Cardiac fibroblast (primary cell): ENCODE data around the gene AIRE.

Experiments
- DNase-seq, 2 donors: peaks; one replicate each; pipeline versions ENCODE4 v3.0.0 to v3.0.0-alpha.2; 2010; ENCODE audit warnings: low read depth in 2 of 2
- H3K4me3 ChIP-seq, 2 donors: replicated peaks in 1 of 2; 1 replicate in 1 of 2; 2 replicates in 1 of 2; pipeline ENCODE4 v1.5.1; 2011; ENCODE audit warnings: low read depth in 2 of 2, low read length in 2 of 2, mild to moderate bottlenecking in 2 of 2, moderate library complexity in 1 of 2
- CTCF ChIP-seq: IDR thresholded peaks from one replicate; pipeline ENCODE4 v1.5.1; 2011; ENCODE audit warnings: low read depth, mild to moderate bottlenecking, low read length, inconsistent platforms

AIRE gene

GRCh38 chr21:44310628-44311507 lies 25.2 kb downstream of the AIRE start:
- H3K4me3 ChIP-seq = no peak overlapping the region
- no peak for DNase-seq
- TF ChIP-seq CTCF = no peak

GRCh38 chr21:44312089-44312488 lies 26.4 kb downstream of the AIRE start:
- no peak overlapping the region for H3K4me3 ChIP-seq
- DNase-seq = no peak
- TF ChIP-seq CTCF = no peak

GRCh38 chr21:44312716-44313115 lies 27.0 kb downstream of the AIRE start:
- no peak overlapping the region for H3K4me3 ChIP-seq
- DNase-seq = no peak
- TF ChIP-seq CTCF = no peak

GRCh38 chr21:44313451-44313850 lies 27.8 kb downstream of the AIRE start:
- TF ChIP-seq CTCF = no peak
- H3K4me3 ChIP-seq = no peak overlapping the region
- no peak for DNase-seq

- DNase-seq = no peak
- no peak overlapping the region for H3K4me3 ChIP-seq
- TF ChIP-seq CTCF = no peak
Measured at GRCh38 chr21:44314128-44314527, 28.5 kb downstream of the AIRE start.

GRCh38 chr21:44314561-44314960 lies 28.9 kb downstream of the AIRE start:
- TF ChIP-seq CTCF = no peak
- DNase-seq = no peak
- no peak overlapping the region for H3K4me3 ChIP-seq

GRCh38 chr21:44315691-44316203 lies 30.1 kb downstream of the AIRE start:
- H3K4me3 ChIP-seq = no peak overlapping the region
- no peak for DNase-seq
- no peak for TF ChIP-seq CTCF
